ENCODE results near the gene CAV1. TPM values are rescaled to one million over a fixed set of nuclear protein-coding genes. Genes with fewer than 3 reads are reported as not detected.

The CAV1 gene
- total and polyA plus RNA-seq, 12 donors = 4.0 to 35.4 (median 9.7) TPM

- Histone ChIP-seq H3K9me3 (replicated peaks in 1 of 3) (no peaks in the 10 kb centered on the region), H3K36me3 (replicated peaks in 1 of 2) (no peaks in the 10 kb centered on the region), H3K27me3 (no peaks in the 10 kb centered on the region), H3K4me3 (no peak overlapping the region), H3K4me1 (replicated peaks in 1 of 2) (no peaks in the 10 kb centered on the region), H3K27ac (no peak overlapping the region)
- DNase-seq = no peak
- TF ChIP-seq CTCF (IDR thresholded peaks at IDR 0.05) (no peak), POLR2A (IDR thresholded peaks at IDR 0.05) (no peak)
- 79 to 97% (median 84%) methylated on average over 1 of the region's 1 CpG for WGBS, 4 donors
- intact Hi-C loops (cut with DNase I) = no loop called here
Measured at GRCh38 chr7:116495736-116496135, 29.1 kb upstream of the CAV1 start.

GRCh38 chr7:116496653-116497052 lies 28.2 kb upstream of the CAV1 start:
- Histone ChIP-seq H3K9me3 (replicated peaks in 1 of 3) (no peaks in the 10 kb centered on the region), H3K4me3 (no peak overlapping the region), H3K4me1 (replicated peaks in 1 of 2) (no peaks in the 10 kb centered on the region), H3K27ac (no peak overlapping the region), H3K36me3 (replicated peaks in 1 of 2) (no peaks in the 10 kb centered on the region), H3K27me3 (no peaks in the 10 kb centered on the region)
- WGBS, 4 donors = 87 to 99% (median 95%) methylated on average over 6 of the region's 6 CpGs
- DNase-seq = no peak
- intact Hi-C loops (cut with DNase I) = no loop called here
- no peak for TF ChIP-seq CTCF (IDR thresholded peaks at IDR 0.05)
- no peak for TF ChIP-seq POLR2A (IDR thresholded peaks at IDR 0.05)

GRCh38 chr7:116497708-116498107 lies 27.1 kb upstream of the CAV1 start:
- intact Hi-C loops (cut with DNase I) = no loop called here
- no peak for TF ChIP-seq POLR2A (IDR thresholded peaks at IDR 0.05)
- no peak for TF ChIP-seq CTCF (IDR thresholded peaks at IDR 0.05)
- H3K4me3 ChIP-seq = no peak overlapping the region
- no peaks in the 10 kb centered on the region for H3K36me3 ChIP-seq (replicated peaks in 1 of 2)
- peaks cover 0 to 3% of the 10 kb centered on the region in 2 donors for H3K4me1 ChIP-seq (replicated peaks in 1 of 2)
- H3K27me3 ChIP-seq = no peaks in the 10 kb centered on the region
- no peaks in the 10 kb centered on the region for H3K9me3 ChIP-seq (replicated peaks in 1 of 3)
- 70 to 84% (median 77%) methylated on average over 1 of the region's 1 CpG for WGBS, 4 donors
- DNase-seq = no peak
- no peak overlapping the region for H3K27ac ChIP-seq

- intact Hi-C loops (cut with DNase I) = no loop called here
- peak; percentile 31 to 54 (median 46) for DNase-seq
- peaks cover 0 to 3% of the 10 kb centered on the region in 2 donors for H3K4me1 ChIP-seq (replicated peaks in 1 of 2)
Measured at GRCh38 chr7:116499168-116500077, 25.4 kb upstream of the CAV1 start, which contains the start of gene CAV2. Gene CAV2, plus strand, starts transcription at chr7:116499738. Its CDS starts 44 bp downstream, at chr7:116499782.

More at GRCh38 chr7:116499168-116500077, 25.4 kb upstream of the CAV1 start, which contains the start of gene CAV2:
- Histone ChIP-seq H3K4me3 (peak within 1 kb of the TSS in 2 of 4 donors; percentile 46 to 76), H3K9me3 (replicated peaks in 1 of 3) (no peaks in the 10 kb centered on the region), H3K27me3 (no peaks in the 10 kb centered on the region), H3K36me3 (replicated peaks in 1 of 2) (no peaks in the 10 kb centered on the region), H3K27ac (peak within 1 kb of the TSS in 3 of 5 donors; percentile 39 to 86 (median 41))
- TF ChIP-seq CTCF (IDR thresholded peaks at IDR 0.05) (no peak), POLR2A (IDR thresholded peaks at IDR 0.05) (peak in 1 of 2 donors; percentile 20)
- 5 to 53% (median 9%) methylated on average over 3 to 86 of the region's 86 CpGs for WGBS, 4 donors
